ENCODE measurements around the gene CHTOP. TPM values are rescaled to one million over a fixed set of nuclear protein-coding genes. Genes with fewer than 3 reads are reported as not detected.
A peak's percentile ranks its signal among the peaks of the same experiment; 100 is the strongest.

The CHTOP gene
- total RNA-seq, 1 experiment from 2014 or later, result 83.9 TPM

DNA sequence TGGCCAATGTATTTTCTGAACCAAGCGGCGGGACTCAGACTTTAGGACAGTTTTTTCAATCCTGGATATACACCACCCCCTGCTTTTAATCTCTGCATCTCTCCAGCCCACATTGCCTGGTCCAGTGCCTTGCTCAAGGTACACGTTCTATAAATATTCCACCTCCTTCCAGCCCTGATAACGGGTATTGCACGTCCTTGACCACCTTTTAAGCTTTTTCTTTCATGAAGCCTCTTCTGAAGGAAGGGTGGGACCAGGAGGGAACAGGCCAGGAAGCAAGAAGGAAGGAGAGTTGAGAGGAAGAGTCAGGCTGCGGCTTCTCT is 24.3 kb upstream of the CHTOP start:
- H3K4me2 ChIP-seq, result peak overlapping the region; percentile 84
- ChIA-PET POLR2A (ENCODE audit: unreplicated experiment) (interaction anchor here (1.6 kb wide), 1 partner anchor 43 kb away, joined by 6 read pairs; no protein-coding TSS in a partner anchor), CTCF (no interaction called here)
- no peak for DNase-seq
- no peaks in the 10 kb centered on the region for H3K9me2 ChIP-seq (ENCODE audit: insufficient read depth)
- H3K4me1 ChIP-seq (replicated peaks; ENCODE audit: insufficient read depth), result peaks cover 58% of the 10 kb centered on the region
- peaks cover 56% of the 10 kb centered on the region for H3K79me2 ChIP-seq (ENCODE audit: low read depth)
- peaks cover 68% of the 10 kb centered on the region for H3F3A ChIP-seq (ENCODE audit: insufficient read depth, low read depth)
- intact Hi-C loops (cut with micrococcal nuclease; ENCODE audit: unreplicated experiment), result loop anchor here (1.0 kb wide), 1 partner anchor 93 kb away; no protein-coding TSS in a partner anchor
- no peaks in the 10 kb centered on the region for H3K9me3 ChIP-seq (ENCODE audit: insufficient read depth, low read depth)
- 0 out of 2 replicates have a peak overlapping the region, but pooled peaks have one; percentile 25 for H2AFZ ChIP-seq
- no peaks in the 10 kb centered on the region for H3K27me3 ChIP-seq (ENCODE audit: insufficient read depth, low read depth)
- H3K36me3 ChIP-seq (ENCODE audit: low read depth), result peaks cover 23% of the 10 kb centered on the region
- no peak for TF ChIP-seq EZH2 (IDR thresholded peaks at IDR 0.05; ENCODE audit: low read depth)
- TF ChIP-seq, protein P1, sequence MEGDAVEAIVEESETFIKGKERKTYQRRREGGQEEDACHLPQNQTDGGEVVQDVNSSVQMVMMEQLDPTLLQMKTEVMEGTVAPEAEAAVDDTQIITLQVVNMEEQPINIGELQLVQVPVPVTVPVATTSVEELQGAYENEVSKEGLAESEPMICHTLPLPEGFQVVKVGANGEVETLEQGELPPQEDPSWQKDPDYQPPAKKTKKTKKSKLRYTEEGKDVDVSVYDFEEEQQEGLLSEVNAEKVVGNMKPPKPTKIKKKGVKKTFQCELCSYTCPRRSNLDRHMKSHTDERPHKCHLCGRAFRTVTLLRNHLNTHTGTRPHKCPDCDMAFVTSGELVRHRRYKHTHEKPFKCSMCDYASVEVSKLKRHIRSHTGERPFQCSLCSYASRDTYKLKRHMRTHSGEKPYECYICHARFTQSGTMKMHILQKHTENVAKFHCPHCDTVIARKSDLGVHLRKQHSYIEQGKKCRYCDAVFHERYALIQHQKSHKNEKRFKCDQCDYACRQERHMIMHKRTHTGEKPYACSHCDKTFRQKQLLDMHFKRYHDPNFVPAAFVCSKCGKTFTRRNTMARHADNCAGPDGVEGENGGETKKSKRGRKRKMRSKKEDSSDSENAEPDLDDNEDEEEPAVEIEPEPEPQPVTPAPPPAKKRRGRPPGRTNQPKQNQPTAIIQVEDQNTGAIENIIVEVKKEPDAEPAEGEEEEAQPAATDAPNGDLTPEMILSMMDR (conservative IDR thresholded peaks at IDR 0.05), result no peak
- BruUV-seq (replicated peaks), result TSS peak; percentile 81
- peak overlapping the region; percentile 96 for H3K27ac ChIP-seq
- H3K4me3 ChIP-seq, result peak overlapping the region; percentile 56
- no peaks in the 10 kb centered on the region for H4K20me1 ChIP-seq (ENCODE audit: insufficient read depth)

DNA sequence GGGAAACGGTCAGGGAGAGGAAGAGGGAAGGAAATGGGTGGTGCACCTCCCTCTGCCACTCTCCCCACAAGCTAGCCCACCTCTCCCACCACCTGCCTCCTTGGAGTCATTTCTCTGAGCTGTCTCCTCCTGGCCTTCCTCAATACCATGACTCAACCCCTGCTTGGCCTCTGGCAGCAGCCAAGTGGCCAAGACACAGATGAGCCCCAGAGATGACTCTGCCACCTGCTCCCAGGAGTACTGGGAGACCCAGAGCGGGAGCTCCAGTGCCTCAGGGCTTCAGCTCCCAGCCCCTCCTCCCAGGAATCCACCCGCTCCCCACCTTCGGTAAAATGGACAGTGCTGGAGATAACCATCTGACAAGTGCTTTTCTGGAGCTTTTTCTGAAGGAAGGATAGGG is 23.5 kb upstream of the CHTOP start:
- intact Hi-C loops (cut with micrococcal nuclease; ENCODE audit: unreplicated experiment), result no loop called here
- no peak for TF ChIP-seq EZH2 (IDR thresholded peaks at IDR 0.05; ENCODE audit: low read depth)
- TF ChIP-seq, protein P1 (conservative IDR thresholded peaks at IDR 0.05), result no peak
- Histone ChIP-seq H3K27ac (peak overlapping the region; percentile 96), H3K4me2 (peak overlapping the region; percentile 84), H3K27me3 (ENCODE audit: insufficient read depth, low read depth) (no peaks in the 10 kb centered on the region), H3F3A (ENCODE audit: insufficient read depth, low read depth) (peaks cover 64% of the 10 kb centered on the region), H4K20me1 (ENCODE audit: insufficient read depth) (no peaks in the 10 kb centered on the region), H2AFZ (no peak overlapping the region), H3K79me2 (ENCODE audit: low read depth) (peaks cover 63% of the 10 kb centered on the region), H3K9me2 (ENCODE audit: insufficient read depth) (no peaks in the 10 kb centered on the region), H3K4me3 (peak overlapping the region; percentile 56), H3K36me3 (ENCODE audit: low read depth) (peaks cover 20% of the 10 kb centered on the region), H3K4me1 (replicated peaks; ENCODE audit: insufficient read depth) (peaks cover 66% of the 10 kb centered on the region), H3K9me3 (ENCODE audit: insufficient read depth, low read depth) (no peaks in the 10 kb centered on the region)
- ChIA-PET POLR2A (ENCODE audit: unreplicated experiment) (interaction anchor here (0.6 to 1.6 kb wide), 5 partner anchors 17 to 1663 kb away, joined by 4 to 16 read pairs (median 6); partner anchors contain the start of gene S100A13), CTCF (interaction anchor here (0.5 kb wide), 1 partner anchor 1583 kb away, joined by 5 read pairs; no protein-coding TSS in a partner anchor)
- DNase-seq, result peak; percentile 65 to 85
- no TSS peak for BruUV-seq (replicated peaks)

DNA sequence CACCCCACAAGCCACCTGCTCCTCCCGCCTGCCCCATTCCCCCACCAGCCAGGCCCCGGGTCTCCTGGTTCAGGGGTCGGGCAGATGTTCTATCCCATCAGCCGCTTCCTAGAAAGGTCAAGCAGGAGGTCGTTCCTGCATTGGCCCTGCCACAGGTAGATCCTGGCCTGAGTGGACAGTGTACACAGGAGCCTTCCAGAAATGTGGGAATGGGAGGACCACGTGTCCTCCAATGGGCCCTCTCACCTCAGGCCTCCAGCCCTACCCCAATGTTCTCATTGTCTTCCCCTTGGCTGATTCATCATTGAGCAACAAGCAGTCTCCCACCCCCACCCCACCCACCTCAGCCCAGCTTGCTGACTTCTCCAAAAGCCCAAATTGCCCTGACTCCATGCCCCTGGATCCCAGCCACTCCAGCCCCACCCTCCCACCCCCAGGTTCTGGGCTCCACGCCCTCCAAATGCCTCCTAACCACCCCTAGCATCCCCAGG is 23.0 kb upstream of the CHTOP start:
- ChIA-PET CTCF (interaction anchor here (0.6 to 2.6 kb wide), 2 partner anchors 16 to 24 kb away, joined by 5 to 19 read pairs; partner anchors contain the start of gene S100A13), POLR2A (ENCODE audit: unreplicated experiment) (interaction anchor here (0.6 to 1.6 kb wide), 6 partner anchors 16 to 1663 kb away, joined by 4 to 16 read pairs (median 6); partner anchors contain the start of gene S100A13)
- H2AFZ ChIP-seq, result no peak overlapping the region
- TF ChIP-seq, protein P1 (conservative IDR thresholded peaks at IDR 0.05), result no peak
- no peak for TF ChIP-seq EZH2 (IDR thresholded peaks at IDR 0.05; ENCODE audit: low read depth)
- H3K27ac ChIP-seq, result peak overlapping the region; percentile 96
- H3K79me2 ChIP-seq (ENCODE audit: low read depth), result peaks cover 69% of the 10 kb centered on the region
- H3K9me2 ChIP-seq (ENCODE audit: insufficient read depth), result no peaks in the 10 kb centered on the region
- DNase-seq, result peak; percentile 46 to 61
- peaks cover 59% of the 10 kb centered on the region for H3F3A ChIP-seq (ENCODE audit: insufficient read depth, low read depth)
- peaks cover 71% of the 10 kb centered on the region for H3K4me1 ChIP-seq (replicated peaks; ENCODE audit: insufficient read depth)
- intact Hi-C loops (cut with micrococcal nuclease; ENCODE audit: unreplicated experiment), result no loop called here
- H3K9me3 ChIP-seq (ENCODE audit: insufficient read depth, low read depth), result no peaks in the 10 kb centered on the region
- peaks cover 20% of the 10 kb centered on the region for H3K36me3 ChIP-seq (ENCODE audit: low read depth)
- no TSS peak for BruUV-seq (replicated peaks)
- peak overlapping the region; percentile 84 for H3K4me2 ChIP-seq
- no peaks in the 10 kb centered on the region for H3K27me3 ChIP-seq (ENCODE audit: insufficient read depth, low read depth)
- H3K4me3 ChIP-seq, result peak overlapping the region; percentile 89; the same call in 1 of the 2 replicates
- no peaks in the 10 kb centered on the region for H4K20me1 ChIP-seq (ENCODE audit: insufficient read depth)

All from PC-9 (cell line).